Eye (tissue), 1 donor: Measurements from ENCODE around the gene PTS.
A peak's percentile ranks its signal among the peaks of the same experiment; 100 is the strongest.

Experiments
- DNase-seq: peaks from one replicate; pipeline ENCODE4 v3.0.0-alpha.2; 2015

Gene PTS

GRCh38 chr11:112266410-112266778 is 40.2 kb downstream of the PTS start:
- no peak for DNase-seq

DNA sequence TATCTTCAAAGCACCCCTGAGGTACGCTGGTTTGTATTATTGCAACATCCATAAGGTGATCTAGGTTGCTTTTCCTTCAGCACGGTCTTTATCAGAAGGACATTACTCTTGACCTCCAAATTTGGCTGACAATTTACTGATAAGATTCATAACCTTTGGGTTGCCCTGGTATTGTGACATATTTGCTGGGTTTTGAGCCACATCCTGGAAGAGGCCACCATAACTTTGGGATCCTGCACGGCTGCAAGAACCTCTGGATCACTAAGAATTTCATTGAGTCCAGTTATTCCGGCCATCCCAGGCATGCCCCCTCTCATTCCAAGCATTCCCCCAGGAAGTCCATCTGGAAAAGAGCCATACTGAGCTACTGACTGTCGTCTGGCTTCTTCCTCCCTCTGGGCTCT is 41.0 kb downstream of the PTS start:
- no peak for DNase-seq

DNA sequence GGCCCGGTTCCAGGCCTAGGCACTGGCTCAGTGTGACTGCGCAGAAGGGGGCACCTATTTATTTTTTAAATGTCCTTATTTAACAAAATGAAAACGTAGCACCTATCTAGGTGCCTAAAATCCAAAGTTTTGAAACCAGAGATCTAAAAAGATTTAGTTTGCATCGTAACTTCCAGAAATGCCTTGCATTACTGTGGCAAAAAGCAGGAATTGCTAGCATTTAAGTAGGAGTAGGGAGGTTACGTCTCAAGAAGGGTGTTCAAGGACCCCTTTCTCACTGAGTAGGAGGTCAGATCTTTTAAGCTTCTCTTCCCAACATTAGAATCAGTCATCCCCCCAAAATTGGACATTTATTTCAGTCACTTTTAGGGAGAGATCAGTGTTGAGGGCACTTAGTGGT is 42.2 kb downstream of the PTS start:
- DNase-seq, result no peak

DNA sequence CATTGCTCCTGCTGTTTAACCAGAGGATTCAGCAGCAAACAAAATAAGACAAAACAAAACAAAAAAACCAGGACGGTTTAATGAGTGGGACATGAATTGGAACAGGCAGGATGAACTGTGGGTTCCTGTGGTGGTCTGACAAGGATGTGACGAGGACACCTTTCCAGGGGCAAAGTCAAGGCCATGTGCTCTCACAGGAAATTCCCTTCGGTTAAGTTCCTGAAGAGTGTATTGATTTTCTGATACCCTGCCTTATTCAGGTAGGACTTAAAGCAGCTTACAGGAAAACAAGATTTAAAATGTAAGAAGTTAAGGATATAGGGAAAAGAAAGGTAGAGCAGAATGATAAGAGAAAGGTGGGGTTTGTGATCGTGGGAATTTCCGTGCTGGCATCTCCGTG is 42.9 kb downstream of the PTS start:
- no peak for DNase-seq

DNA sequence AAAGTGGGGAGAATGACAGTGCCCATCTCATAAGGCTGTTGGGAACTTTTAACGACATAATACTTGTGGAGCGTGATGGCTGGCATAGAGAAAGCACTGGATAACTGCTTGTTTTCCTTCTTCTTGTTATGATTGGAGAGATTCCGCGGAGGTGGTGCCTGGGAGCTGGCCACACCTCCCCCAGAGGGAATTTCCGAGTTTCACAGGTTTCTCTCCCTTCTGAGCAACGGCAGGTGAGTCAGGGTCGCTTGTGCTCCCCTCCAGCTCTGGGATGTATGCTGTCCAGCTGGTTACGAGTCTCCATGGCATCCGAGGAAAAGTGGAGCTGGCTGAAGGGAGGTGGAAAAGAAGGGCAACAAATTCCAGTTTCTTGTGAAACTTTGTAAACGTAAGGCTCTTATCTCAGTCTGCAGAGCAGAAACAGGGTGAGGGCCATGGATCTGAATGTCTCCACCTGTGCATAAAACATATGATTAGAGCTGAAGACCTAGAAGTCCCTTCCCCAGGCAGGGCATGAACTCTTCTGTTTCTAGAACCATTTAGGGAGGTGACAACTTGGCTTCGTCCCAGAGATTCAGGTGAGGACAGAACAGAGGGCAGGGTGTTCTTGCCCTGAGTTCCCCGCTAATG is 44.4 kb downstream of the PTS start:
- DNase-seq, result no peak

DNA sequence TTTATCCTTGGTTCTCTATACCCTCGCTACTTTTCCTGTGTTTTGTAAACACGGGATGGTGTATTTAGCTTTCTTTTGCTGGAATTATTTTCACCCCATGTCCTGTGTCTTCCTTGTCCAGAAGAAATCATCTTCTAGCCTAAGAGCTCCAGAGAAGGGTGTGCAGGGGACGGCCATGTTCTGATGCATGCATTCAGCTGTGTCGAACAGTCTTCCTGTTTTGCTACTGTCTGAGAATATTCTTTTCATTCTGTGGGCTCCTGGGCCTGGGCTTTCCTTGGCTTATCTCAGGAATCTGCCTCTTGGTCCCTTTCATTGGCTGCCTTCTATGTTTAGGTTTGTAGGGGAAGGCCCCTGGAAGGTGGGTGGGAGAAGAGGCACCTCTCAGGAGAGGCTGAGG is 45.0 kb downstream of the PTS start:
- no peak for DNase-seq

DNA sequence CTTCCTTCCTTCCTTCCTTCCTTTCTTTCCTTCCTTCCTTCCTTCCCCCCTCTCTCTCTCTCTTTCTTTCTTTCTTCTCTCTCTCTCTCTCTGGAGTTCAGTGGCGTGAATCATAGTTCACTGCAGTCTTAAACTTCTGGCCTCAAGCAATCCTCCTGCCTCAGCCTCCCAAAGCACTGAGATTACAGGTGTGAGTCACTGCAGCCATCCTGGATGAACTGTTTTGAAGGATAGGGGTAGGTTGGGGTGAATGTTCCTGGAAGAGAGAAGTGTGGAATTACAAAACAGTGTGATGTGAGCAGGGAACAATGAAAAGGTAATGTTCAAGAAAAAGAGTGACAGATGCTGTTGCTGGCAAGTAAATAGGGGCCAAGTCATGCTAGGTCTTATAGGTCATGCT is 46.8 kb downstream of the PTS start:
- DNase-seq, result no peak

GRCh38 chr11:112274007-112274783 is 48.0 kb downstream of the PTS start:
- DNase-seq, result no peak

- DNase-seq, result no peak
Measured at GRCh38 chr11:112277029-112277428, 50.8 kb downstream of the PTS start.

- DNase-seq, result no peak
Measured at GRCh38 chr11:112277941-112278340, 51.7 kb downstream of the PTS start.

GRCh38 chr11:112278803-112279202 is 52.6 kb downstream of the PTS start:
- no peak for DNase-seq

DNA sequence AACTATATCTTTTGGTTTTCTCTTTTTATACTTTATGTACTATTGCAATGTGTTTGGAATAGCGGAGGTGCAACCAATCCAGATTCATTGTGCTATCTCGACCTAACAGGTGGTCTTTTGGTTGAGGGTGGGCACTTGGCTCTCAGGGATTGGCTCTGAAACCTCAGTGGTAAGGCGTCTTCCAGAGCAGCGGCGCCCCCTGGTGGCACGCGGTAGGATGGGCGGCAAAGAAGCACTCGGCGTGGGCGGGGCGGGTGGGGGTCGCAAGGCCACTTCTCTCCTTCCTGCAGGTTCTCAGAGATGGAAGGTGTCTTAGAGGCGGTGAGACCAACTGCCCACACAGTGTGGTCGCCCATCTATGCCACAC is 53.7 kb downstream of the PTS start:
- peak; percentile 82 for DNase-seq

- DNase-seq, result peak; percentile 93
Measured at GRCh38 chr11:112280268-112281126, 54.3 kb downstream of the PTS start.

GRCh38 chr11:112281726-112282125 is 55.5 kb downstream of the PTS start:
- no peak for DNase-seq
